ENCODE data around the gene HMG20B.

HMG20B gene

DNA sequence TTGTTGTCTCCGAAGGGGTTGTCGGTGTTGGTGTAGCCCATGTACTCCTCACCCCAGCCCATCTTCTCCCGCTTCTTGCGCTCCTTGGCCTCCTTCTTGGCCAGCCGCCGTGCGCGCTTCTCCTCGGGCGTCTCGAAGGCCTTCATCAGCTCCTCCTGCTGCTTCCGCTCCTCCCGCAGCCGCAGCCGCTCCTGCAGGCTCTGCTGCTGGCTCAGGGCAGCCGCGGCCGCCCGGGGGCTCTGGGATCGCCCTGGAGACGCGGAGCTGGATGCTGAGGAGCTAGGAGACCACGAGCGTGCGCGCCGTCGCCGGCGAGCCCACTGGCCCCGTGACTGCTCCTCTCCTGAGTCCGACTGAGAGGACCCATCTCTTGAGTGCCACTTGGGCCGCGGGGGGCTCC is 51.0 kb downstream of the HMG20B start:
- DNase-seq (ENCODE audit: low read depth): no peak
- TF ChIP-seq, protein P1, sequence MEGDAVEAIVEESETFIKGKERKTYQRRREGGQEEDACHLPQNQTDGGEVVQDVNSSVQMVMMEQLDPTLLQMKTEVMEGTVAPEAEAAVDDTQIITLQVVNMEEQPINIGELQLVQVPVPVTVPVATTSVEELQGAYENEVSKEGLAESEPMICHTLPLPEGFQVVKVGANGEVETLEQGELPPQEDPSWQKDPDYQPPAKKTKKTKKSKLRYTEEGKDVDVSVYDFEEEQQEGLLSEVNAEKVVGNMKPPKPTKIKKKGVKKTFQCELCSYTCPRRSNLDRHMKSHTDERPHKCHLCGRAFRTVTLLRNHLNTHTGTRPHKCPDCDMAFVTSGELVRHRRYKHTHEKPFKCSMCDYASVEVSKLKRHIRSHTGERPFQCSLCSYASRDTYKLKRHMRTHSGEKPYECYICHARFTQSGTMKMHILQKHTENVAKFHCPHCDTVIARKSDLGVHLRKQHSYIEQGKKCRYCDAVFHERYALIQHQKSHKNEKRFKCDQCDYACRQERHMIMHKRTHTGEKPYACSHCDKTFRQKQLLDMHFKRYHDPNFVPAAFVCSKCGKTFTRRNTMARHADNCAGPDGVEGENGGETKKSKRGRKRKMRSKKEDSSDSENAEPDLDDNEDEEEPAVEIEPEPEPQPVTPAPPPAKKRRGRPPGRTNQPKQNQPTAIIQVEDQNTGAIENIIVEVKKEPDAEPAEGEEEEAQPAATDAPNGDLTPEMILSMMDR (conservative IDR thresholded peaks at IDR 0.05; ENCODE audit: control insufficient read depth, insufficient read depth, low read depth, low read length): no peak
- no peak overlapping the region for H3K4me3 ChIP-seq (ENCODE audit: control insufficient read depth, low read depth, low read length)

DNA sequence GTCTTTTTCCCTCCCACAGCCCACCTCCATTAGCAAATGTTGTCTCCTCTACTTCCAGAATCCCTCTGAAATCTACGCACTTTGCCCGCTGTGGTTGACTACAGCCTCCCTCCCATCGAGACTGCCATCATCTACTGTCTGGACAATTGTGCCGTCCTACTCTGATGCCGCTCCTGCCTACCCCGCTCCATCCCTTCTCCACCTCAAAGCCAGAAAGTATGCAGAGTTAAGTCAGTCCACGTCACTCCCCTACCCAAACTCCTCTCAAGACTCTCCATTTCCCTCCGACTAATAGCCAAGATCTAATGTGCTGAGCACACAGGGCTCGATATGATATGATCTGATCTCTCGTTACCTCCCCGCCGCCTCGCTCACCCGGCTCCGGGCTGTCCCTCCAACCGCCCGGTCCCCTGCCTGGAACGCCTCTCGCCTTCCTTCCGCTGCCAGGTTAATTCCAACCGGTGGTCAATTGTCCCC is 53.3 kb downstream of the HMG20B start:
- peak overlapping the region; percentile 87 for H3K4me3 ChIP-seq (ENCODE audit: control insufficient read depth, low read depth, low read length)
- no peak for DNase-seq (ENCODE audit: low read depth)
- TF ChIP-seq, protein P1 (conservative IDR thresholded peaks at IDR 0.05; ENCODE audit: control insufficient read depth, insufficient read depth, low read depth, low read length): no peak

DNA sequence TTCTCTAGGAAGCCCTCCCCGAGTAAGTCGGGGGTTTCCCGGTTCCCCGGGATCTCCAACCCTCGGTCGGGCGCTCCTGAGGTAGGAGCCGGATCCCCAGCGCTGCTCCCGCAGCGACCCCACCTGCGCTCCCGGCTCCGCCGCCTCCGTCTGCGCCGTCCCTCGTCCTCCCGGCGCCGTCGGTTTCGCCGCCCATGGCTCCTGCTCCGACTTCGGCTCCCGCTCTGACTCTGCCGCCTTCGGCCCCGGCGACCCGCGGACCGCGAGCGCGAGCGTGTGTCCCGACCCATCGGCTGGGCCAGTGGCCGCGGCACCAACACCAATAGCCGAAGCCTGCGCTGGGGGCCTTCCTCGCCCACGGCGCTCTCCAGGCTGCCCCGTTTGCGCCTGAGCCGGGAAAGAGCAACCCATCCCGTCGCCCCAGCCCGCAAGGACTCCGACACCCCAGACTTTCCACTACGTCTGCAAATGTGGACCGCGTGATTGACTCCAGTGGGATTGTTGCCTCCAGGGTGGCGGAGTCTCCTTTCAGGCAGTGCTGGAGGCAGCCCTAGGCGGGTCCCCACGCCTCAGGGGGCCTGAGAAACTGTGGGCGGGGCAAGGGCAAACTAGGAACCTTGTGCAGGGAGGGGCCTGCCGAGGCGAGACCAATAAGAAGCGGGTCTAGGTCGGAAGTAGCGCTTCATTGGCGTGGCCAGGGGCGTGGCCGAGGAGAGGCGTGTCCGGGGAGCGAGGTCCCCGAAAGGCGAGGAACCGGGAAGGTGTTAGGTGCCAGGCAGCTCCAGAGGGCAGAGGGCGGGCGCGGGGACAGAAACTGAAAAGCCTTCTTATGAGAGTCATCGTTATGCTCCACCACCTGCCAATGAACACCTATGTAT is 54.0 kb downstream of the HMG20B start, which contains the start of gene CACTIN:
Gene CACTIN, minus strand, starts transcription at position 318 of the 878 bp plus-strand sequence. Its CDS starts 28 bp downstream, at position 290.
- TF ChIP-seq, protein P1 (conservative IDR thresholded peaks at IDR 0.05; ENCODE audit: control insufficient read depth, insufficient read depth, low read depth, low read length): no peak
- H3K4me3 ChIP-seq (ENCODE audit: control insufficient read depth, low read depth, low read length): peak within 1 kb of the TSS; percentile 87
- peak; percentile 96 for DNase-seq (ENCODE audit: low read depth)

DNA sequence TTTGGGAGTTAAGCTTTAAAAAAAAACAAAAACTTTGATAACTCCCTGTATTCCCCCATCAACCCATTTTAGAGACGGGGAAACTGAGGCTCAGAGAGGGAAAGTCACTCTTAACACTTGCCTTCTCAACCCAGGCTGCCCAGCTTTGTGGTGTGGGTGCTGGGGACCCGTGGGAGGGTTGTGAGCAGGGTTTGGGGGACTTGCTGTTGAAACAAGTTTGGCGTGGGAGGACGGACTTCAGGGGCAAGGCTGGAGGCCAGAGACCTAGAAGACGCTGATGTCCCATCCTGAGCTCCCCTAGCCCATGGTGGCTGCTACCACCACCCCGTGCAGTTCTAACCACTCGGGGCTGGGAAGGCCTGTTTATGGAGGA is 54.6 kb downstream of the HMG20B start:
- TF ChIP-seq, protein P1 (conservative IDR thresholded peaks at IDR 0.05; ENCODE audit: control insufficient read depth, insufficient read depth, low read depth, low read length): no peak
- peak overlapping the region; percentile 2 for H3K4me3 ChIP-seq (ENCODE audit: control insufficient read depth, low read depth, low read length)

More for the DNA sequence above, 54.6 kb downstream of the HMG20B start:
- no peak for DNase-seq (ENCODE audit: low read depth)

All from fibroblast of mammary gland (primary cell).